K562 (cell line): ENCODE measurements around the gene ABHD16A. TPM values are rescaled to one million over a fixed set of nuclear protein-coding genes. Genes with fewer than 3 reads are reported as not detected.

Experiments
- ATF1 ChIP-seq, 2 experiments: fragments of 450-650 bp in 1 of 2; IDR thresholded peaks; 2 replicates each; pipeline ENCODE4 v1.6.1; 2016; ENCODE audit warnings: missing compliant biosample characterization in 1 of 2, missing genetic modification characterization in 1 of 2
- CBFB ChIP-seq: sonication (generic); formaldehyde crosslinking; IDR thresholded peaks from 2 replicates; pipeline ENCODE4 v1.4.0; 2020; ENCODE audit warnings: mild to moderate bottlenecking, missing genetic modification reagents
- CHD4 ChIP-seq: fragments of 200-600 bp; sonication (generic); IDR thresholded peaks from 3 replicates; pipeline ENCODE4 v1.6.1; 2012; ENCODE audit warnings: low read depth, mild to moderate bottlenecking, mixed read lengths, low read length, inconsistent platforms; ENCODE audit not compliant: insufficient read depth, insufficient replicate concordance, poor library complexity, severe bottlenecking
- EWSR1 ChIP-seq: fragments of 450-650 bp; IDR thresholded peaks from 2 replicates; pipeline ENCODE4 v1.6.1; 2018; ENCODE audit warnings: borderline replicate concordance, mild to moderate bottlenecking, low read depth, moderate library complexity; ENCODE audit not compliant: partially characterized antibody
- HMGN3 ChIP-seq: IDR thresholded peaks from 2 replicates; pipeline ENCODE4 v1.6.1; 2011; ENCODE audit warnings: borderline replicate concordance, low read depth, mild to moderate bottlenecking, mixed read lengths, low read length; ENCODE audit not compliant: insufficient read length; ENCODE audit errors: extremely low read depth
- HSF4 ChIP-seq: fragments of 250-450 bp; sonication (Bioruptor Pico); IDR thresholded peaks from 2 replicates; pipeline ENCODE4 v2.1.2; 2022; ENCODE audit warnings: mild to moderate bottlenecking, moderate library complexity, borderline replicate concordance
- MXI1 ChIP-seq: IDR thresholded peaks from 2 replicates; pipeline ENCODE4 v1.6.1; 2011; ENCODE audit warnings: low read depth, mild to moderate bottlenecking, improper control_type of control experiment, low read length
- SETDB1 ChIP-seq: IDR thresholded peaks from one replicate; pipeline ENCODE4 v1.6.1; 2012; ENCODE audit warnings: low read length, control low read depth, inconsistent platforms
- TEAD1 ChIP-seq, 2 experiments: fragments of 450-650 bp in 1 of 2; sonication (generic) in 1 of 2; formaldehyde crosslinking; IDR thresholded peaks; 2 replicates each; pipeline versions ENCODE4 v1.4.0 to v1.8.0; 2020 to 2022; ENCODE audit warnings: mild to moderate bottlenecking in 2 of 2, missing genetic modification reagents in 1 of 2
- ZNF551 ChIP-seq: fragments of 250-450 bp; sonication (Bioruptor Pico); IDR thresholded peaks from 2 replicates; pipeline ENCODE4 v1.5.0; 2021; ENCODE audit warnings: mild to moderate bottlenecking, moderate library complexity
- polyA plus RNA-seq, 8 experiments: library from polyadenylated mRNA; depleted of rRNA in 4 of 8; stranded (reverse) in 5 of 8; unstranded in 3 of 8; fragments of >200 nt; fragmentation: Nextera tagmentation in 2 of 8; fragmentation: Illumina TruSeq in 1 of 8; extraction: Ambion mirVana in 2 of 8; extraction: Trizol in 1 of 8; gene quantifications; 2 replicates each; pipeline versions ENCODE4 v1.2.1 to v1.2.3, GENCODE V29; 2011 to 2014; ENCODE audit warnings: inconsistent platforms in 1 of 8, missing spikeins in 1 of 8
- total RNA-seq, 7 experiments: library from RNA; depleted of rRNA in 6 of 7; stranded (reverse); fragments of >200 nt in 6 of 7; fragmentation: Illumina TruSeq in 2 of 7; extraction: Trizol in 2 of 7; gene quantifications; 2 replicates each; pipeline versions ENCODE4 v1.2.1 to v1.2.3, GENCODE V29; 2011 to 2021; ENCODE audit warnings: low replicate concordance in 1 of 7
- TF ChIP-seq, protein P1 (sequence below), 2 experiments: fragments of 450-650 bp; conservative IDR thresholded peaks; 2 replicates each; pipeline ENCODE4 v1.6.1; 2017; ENCODE audit warnings: mild to moderate bottlenecking in 2 of 2, moderate library complexity in 2 of 2
- TF ChIP-seq, protein P2 (sequence below): fragments of 250-450 bp; sonication (Bioruptor Pico); IDR thresholded peaks from 2 replicates; pipeline ENCODE4 v1.8.0; 2021; ENCODE audit warnings: moderate library complexity, mild to moderate bottlenecking, inconsistent platforms
- TF ChIP-seq, protein P3 (sequence below), 3 experiments: fragments of 200-800 bp in 1 of 3; fragments of 250-450 bp in 1 of 3; fragments of 450-650 bp in 1 of 3; sonication (Bioruptor Pico) in 1 of 3; sonication (Bioruptor generic) in 1 of 3; formaldehyde crosslinking in 1 of 3; IDR thresholded peaks; 2 replicates each; pipeline versions ENCODE4 v1.6.1 to v1.8.0; 2016 to 2022; ENCODE audit warnings: mild to moderate bottlenecking in 2 of 3, missing genetic modification characterization in 2 of 3, missing compliant biosample characterization in 1 of 3, moderate library complexity in 1 of 3
- TF ChIP-seq, protein P4 (sequence below): sonication (generic); formaldehyde crosslinking; IDR thresholded peaks from 2 replicates; pipeline ENCODE4 v1.8.0; 2023; ENCODE audit warnings: missing genetic modification reagents, mild to moderate bottlenecking, borderline replicate concordance

The ABHD16A gene
- total and polyA plus RNA-seq, 9 of the 15 experiments (the other 6 are each of a cell fraction or from before 2014, with no cell fraction given), result 25.8 to 120 (median 81.6) TPM

DNA sequence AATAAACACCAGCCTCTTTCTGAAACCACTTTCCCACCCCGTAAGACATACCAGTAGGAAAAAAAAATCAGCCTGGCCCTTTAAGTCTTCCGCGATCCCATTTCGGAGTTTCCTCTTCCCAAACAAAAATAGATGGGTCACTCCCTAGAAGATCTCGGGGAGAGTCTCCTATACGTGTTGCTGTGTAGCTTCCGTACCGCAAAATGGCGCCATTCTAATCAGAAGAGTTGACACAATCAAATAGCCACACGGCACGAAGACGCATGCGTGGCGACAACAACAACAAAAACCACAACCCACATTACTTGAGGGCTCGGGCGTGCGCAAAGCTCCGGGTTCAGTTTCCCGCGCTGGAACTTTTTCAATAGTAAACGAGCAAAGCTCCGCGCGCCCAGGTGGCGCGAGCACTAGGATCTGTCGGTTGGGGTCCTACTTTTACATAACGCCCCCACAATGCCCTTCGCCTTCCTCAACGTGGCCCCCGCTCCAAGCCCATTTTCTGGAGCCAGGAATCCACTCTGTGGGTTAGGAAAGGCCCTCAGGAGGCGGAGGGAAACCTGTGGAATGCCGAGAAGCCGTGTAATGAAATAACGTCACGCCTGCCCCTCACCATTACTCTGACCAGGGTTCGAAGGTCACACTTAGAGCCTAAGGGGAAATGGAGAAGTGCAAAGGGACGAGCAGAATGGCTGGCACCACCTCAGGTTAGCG, 38.2 kb downstream of the ABHD16A start, which contains the start of gene GPANK1 (continued):
- TF ChIP-seq, protein P1, sequence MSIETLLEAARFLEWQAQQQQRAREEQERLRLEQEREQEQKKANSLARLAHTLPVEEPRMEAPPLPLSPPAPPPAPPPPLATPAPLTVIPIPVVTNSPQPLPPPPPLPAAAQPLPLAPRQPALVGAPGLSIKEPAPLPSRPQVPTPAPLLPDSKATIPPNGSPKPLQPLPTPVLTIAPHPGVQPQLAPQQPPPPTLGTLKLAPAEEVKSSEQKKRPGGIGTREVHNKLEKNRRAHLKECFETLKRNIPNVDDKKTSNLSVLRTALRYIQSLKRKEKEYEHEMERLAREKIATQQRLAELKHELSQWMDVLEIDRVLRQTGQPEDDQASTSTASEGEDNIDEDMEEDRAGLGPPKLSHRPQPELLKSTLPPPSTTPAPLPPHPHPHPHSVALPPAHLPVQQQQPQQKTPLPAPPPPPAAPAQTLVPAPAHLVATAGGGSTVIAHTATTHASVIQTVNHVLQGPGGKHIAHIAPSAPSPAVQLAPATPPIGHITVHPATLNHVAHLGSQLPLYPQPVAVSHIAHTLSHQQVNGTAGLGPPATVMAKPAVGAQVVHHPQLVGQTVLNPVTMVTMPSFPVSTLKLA (conservative IDR thresholded peaks at IDR 0.05), result no peak
- no peak for TF ChIP-seq ATF1 (CRISPR knock-in tag; IDR thresholded peaks at IDR 0.05)
- TF ChIP-seq ATF1 (tag; IDR thresholded peaks at IDR 0.05), result peak; percentile 61
- TF ChIP-seq CBFB (CRISPR knock-in tag), result peak; percentile 98
- TF ChIP-seq TEAD1 (CRISPR knock-in tag; IDR thresholded peaks at IDR 0.05), result peak; percentile 69 to 76; a peak in 1 of 4 replicates
- TF ChIP-seq, protein P2, sequence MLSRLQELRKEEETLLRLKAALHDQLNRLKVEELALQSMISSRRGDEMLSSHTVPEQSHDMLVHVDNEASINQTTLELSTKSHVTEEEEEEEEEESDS (CRISPR knock-in tag), result peak; percentile 81
- TF ChIP-seq CHD4, result no peak
- TF ChIP-seq, protein P3, sequence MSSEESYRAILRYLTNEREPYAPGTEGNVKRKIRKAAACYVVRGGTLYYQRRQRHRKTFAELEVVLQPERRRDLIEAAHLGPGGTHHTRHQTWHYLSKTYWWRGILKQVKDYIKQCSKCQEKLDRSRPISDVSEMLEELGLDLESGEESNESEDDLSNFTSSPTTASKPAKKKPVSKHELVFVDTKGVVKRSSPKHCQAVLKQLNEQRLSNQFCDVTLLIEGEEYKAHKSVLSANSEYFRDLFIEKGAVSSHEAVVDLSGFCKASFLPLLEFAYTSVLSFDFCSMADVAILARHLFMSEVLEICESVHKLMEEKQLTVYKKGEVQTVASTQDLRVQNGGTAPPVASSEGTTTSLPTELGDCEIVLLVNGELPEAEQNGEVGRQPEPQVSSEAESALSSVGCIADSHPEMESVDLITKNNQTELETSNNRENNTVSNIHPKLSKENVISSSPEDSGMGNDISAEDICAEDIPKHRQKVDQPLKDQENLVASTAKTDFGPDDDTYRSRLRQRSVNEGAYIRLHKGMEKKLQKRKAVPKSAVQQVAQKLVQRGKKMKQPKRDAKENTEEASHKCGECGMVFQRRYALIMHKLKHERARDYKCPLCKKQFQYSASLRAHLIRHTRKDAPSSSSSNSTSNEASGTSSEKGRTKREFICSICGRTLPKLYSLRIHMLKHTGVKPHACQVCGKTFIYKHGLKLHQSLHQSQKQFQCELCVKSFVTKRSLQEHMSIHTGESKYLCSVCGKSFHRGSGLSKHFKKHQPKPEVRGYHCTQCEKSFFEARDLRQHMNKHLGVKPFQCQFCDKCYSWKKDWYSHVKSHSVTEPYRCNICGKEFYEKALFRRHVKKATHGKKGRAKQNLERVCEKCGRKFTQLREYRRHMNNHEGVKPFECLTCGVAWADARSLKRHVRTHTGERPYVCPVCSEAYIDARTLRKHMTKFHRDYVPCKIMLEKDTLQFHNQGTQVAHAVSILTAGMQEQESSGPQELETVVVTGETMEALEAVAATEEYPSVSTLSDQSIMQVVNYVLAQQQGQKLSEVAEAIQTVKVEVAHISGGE (CRISPR knock-in tag; IDR thresholded peaks at IDR 0.05), result no peak
- TF ChIP-seq HSF4 (CRISPR knock-in tag), result 0 out of 2 replicates have a peak, but pooled peaks have one; percentile 33
- no peak for TF ChIP-seq ZNF551
- TF ChIP-seq SETDB1, result no peak
- peak; percentile 87 for TF ChIP-seq MXI1
- no peak for TF ChIP-seq HMGN3
- TF ChIP-seq, protein P4, sequence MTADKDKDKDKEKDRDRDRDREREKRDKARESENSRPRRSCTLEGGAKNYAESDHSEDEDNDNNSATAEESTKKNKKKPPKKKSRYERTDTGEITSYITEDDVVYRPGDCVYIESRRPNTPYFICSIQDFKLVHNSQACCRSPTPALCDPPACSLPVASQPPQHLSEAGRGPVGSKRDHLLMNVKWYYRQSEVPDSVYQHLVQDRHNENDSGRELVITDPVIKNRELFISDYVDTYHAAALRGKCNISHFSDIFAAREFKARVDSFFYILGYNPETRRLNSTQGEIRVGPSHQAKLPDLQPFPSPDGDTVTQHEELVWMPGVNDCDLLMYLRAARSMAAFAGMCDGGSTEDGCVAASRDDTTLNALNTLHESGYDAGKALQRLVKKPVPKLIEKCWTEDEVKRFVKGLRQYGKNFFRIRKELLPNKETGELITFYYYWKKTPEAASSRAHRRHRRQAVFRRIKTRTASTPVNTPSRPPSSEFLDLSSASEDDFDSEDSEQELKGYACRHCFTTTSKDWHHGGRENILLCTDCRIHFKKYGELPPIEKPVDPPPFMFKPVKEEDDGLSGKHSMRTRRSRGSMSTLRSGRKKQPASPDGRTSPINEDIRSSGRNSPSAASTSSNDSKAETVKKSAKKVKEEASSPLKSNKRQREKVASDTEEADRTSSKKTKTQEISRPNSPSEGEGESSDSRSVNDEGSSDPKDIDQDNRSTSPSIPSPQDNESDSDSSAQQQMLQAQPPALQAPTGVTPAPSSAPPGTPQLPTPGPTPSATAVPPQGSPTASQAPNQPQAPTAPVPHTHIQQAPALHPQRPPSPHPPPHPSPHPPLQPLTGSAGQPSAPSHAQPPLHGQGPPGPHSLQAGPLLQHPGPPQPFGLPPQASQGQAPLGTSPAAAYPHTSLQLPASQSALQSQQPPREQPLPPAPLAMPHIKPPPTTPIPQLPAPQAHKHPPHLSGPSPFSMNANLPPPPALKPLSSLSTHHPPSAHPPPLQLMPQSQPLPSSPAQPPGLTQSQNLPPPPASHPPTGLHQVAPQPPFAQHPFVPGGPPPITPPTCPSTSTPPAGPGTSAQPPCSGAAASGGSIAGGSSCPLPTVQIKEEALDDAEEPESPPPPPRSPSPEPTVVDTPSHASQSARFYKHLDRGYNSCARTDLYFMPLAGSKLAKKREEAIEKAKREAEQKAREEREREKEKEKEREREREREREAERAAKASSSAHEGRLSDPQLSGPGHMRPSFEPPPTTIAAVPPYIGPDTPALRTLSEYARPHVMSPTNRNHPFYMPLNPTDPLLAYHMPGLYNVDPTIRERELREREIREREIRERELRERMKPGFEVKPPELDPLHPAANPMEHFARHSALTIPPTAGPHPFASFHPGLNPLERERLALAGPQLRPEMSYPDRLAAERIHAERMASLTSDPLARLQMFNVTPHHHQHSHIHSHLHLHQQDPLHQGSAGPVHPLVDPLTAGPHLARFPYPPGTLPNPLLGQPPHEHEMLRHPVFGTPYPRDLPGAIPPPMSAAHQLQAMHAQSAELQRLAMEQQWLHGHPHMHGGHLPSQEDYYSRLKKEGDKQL (CRISPR knock-in tag), result no peak
- TF ChIP-seq EWSR1, result no peak
